Measurements from ENCODE around the gene GLRX2.

DNA sequence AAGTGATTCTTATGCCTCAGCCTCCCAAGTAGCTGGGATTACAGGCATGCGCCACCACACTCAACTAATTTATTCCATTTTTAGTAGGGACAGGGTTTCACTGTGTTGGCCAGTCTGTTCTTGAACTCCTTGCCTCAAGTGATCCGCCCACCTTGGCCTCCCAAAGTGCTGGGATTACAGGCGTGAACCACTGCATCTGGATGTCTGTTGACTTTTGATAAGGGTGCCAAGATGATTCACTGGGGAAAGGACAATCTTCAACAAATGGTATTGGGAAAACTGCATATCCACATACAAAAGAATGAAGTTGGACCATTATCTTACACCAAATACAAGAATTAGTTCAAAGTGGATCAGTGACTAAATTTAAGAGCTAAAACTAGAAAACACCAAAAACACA lies 26.0 kb downstream of the GLRX2 start:
- TF ChIP-seq POLR2AphosphoS5 (IDR thresholded peaks at IDR 0.05; ENCODE audit: low read depth, low read length) (no peak), POLR2A (IDR thresholded peaks at IDR 0.05; ENCODE audit: low read depth, low read length) (no peak)
